HFFc6 (cell line): ENCODE data around the gene PDLIM7. TPM values are rescaled to one million over a fixed set of nuclear protein-coding genes. Genes with fewer than 3 reads are reported as not detected.
A peak's percentile ranks its signal among the peaks of the same experiment; 100 is the strongest.
"Not testable (repeated sequence)": the region's sequence is repeated elsewhere in the genome, so short reads cannot be mapped to it uniquely, and the experiment has no call there.

Experiments used
- DNase-seq: peaks from one replicate; pipeline ENCODE4 v3.0.0-alpha.2; 2018
- H3K27ac Mint-ChIP-seq: 2 replicates; pipeline ENCODE4 v1.8.0; 2020; ENCODE audit warnings: mild to moderate bottlenecking, mixed read lengths
- H3K27me3 Mint-ChIP-seq: 2 replicates; pipeline ENCODE4 v1.8.0; 2021; ENCODE audit warnings: mild to moderate bottlenecking, moderate library complexity, mixed read lengths; ENCODE audit not compliant: insufficient read depth
- H3K36me3 Mint-ChIP-seq: 2 replicates; pipeline ENCODE4 v1.8.0; 2021; ENCODE audit warnings: low read depth, mixed read lengths
- H3K4me1 Mint-ChIP-seq: 2 replicates; pipeline ENCODE4 v1.8.0; 2020; ENCODE audit warnings: low read depth, mixed read lengths
- H3K4me3 Mint-ChIP-seq: 2 replicates; pipeline ENCODE4 v1.8.0; 2020; ENCODE audit warnings: mild to moderate bottlenecking, moderate library complexity, mixed read lengths
- H3K9me3 Mint-ChIP-seq: 2 replicates; pipeline ENCODE4 v1.8.0; 2020; ENCODE audit warnings: mild to moderate bottlenecking, mixed read lengths
- CTCF ChIP-seq: fragments of 200-600 bp; sonication (generic); IDR thresholded peaks from 2 replicates; pipeline ENCODE4 v1.5.0; 2021; ENCODE audit warnings: antibody characterized with exemption, mild to moderate bottlenecking
- total RNA-seq, 6 experiments: library from RNA; stranded (reverse); fragmentation: NEBNext Ultra II Directional; extraction: Animal tissue kit (Norgen Biotek cat#: 25700); gene quantifications; 2 replicates in 1 of 6; 3 replicates in 5 of 6; pipeline ENCODE4 v1.2.3, GENCODE V29; 2021

Gene PDLIM7
- total RNA-seq, 6 experiments from 2014 or later: 339 to 353 (median 343) TPM

DNA sequence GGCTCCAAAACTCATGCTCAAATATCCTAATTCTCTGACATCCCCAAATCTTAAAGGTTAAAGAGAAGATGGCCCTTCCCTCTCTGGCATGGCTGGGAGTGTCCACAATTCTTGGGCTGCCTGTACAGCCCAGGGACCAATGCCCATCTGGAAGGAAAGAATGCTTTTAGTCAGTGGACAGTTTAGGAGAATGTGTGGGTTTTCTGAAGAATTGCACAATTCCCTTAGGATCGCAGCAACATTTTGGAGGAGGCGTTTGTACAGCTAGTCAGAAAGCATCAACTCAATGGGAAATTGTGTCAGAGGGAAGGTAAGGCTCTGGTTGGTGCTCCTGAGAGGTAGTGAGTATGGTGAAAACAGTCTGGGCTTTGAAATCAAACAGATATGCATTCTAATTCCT, 42.0 kb upstream of the PDLIM7 start:
- H3K4me3 Mint-ChIP-seq: no peak overlapping the region
- H3K9me3 Mint-ChIP-seq: no peaks in the 10 kb centered on the region
- no peaks in the 10 kb centered on the region for H3K27me3 Mint-ChIP-seq
- TF ChIP-seq CTCF: no peak
- H3K4me1 Mint-ChIP-seq: peaks cover 42% of the 10 kb centered on the region
- H3K27ac Mint-ChIP-seq: peak overlapping the region; percentile 26; the same call in 1 of the 2 replicates
- H3K36me3 Mint-ChIP-seq: peaks cover 17% of the 10 kb centered on the region
- peak; percentile 61 for DNase-seq

DNA sequence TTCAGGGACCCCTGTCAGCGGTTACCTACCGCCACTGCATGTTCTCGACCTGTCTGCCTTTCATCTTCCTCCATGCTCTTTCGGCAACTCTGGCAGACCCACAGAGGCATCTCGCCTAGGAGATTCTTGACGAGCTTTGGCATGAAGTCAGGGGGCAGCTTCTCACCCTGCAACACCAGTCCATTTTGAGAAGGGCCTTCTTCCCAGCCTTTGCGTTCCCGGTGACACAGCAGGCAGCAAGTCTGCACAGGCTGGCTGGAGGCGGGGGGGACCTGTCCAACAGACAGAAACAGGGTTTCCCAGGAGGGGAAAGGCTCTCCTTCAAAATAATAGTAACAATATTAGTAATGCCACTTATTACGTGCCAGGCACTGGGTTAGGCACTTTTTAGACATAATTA, 41.5 kb upstream of the PDLIM7 start:
- no peak for DNase-seq
- no peak for TF ChIP-seq CTCF

DNA sequence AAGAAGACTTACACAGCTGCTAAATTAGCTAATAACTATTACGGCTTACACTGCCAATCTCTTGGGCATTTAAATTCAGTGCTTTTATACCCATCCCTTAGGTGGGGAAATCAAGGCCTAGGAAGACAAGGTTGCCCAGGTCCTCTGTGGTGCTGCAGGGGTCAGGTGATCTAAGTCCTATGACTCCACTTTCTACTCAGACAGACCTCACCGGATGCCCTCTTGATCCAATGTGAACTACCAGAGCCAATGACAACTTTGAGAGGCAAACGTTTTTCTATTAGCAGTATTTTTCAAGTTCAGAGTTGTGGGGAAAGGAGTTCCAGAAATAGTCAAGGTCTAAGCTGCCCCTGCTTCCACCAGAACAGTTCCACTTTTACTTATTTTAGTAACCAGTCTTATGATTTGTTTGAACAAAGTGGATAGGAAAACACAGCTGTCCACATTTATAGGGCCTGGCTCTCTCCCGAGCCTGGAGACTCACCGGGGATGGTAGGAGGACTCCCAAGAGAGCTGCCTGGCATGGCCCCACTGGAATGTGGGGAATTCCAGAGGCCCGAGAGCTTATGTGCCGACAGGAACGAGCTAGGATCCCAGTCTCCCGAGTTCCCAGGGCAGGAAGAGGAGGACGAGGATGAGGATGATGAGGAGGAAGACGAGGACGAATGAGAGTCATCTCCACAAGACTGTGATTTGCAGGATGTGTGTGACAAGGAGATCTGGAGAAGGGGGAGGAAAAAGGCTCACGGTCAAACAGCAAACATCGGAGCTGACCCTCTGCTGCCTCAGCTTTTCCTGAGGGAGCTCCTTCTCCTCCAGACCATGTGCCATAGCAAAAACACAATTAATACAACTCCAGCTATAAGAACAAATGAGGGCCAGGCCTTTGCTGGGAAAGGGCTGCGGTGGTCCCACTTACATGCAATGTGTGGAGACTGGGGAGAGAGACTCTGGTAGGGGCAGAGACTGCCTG, 40.3 kb upstream of the PDLIM7 start:
- H3K9me3 Mint-ChIP-seq: no peaks in the 10 kb centered on the region
- TF ChIP-seq CTCF: no peak
- peak overlapping the region; percentile 93 for H3K27ac Mint-ChIP-seq
- peak overlapping the region; percentile 78 for H3K4me3 Mint-ChIP-seq
- H3K4me1 Mint-ChIP-seq: peaks cover 30% of the 10 kb centered on the region
- peak; percentile 72 for DNase-seq
- H3K27me3 Mint-ChIP-seq: no peaks in the 10 kb centered on the region
- H3K36me3 Mint-ChIP-seq: peaks cover 20% of the 10 kb centered on the region

More for the DNA sequence above, 41.5 kb upstream of the PDLIM7 start:
- peaks cover 37% of the 10 kb centered on the region for H3K4me1 Mint-ChIP-seq
- peaks cover 18% of the 10 kb centered on the region for H3K36me3 Mint-ChIP-seq
- H3K9me3 Mint-ChIP-seq: no peaks in the 10 kb centered on the region
- H3K4me3 Mint-ChIP-seq: no peak overlapping the region
- H3K27me3 Mint-ChIP-seq: no peaks in the 10 kb centered on the region
- H3K27ac Mint-ChIP-seq: peak overlapping the region; percentile 21; the same call in 1 of the 2 replicates

DNA sequence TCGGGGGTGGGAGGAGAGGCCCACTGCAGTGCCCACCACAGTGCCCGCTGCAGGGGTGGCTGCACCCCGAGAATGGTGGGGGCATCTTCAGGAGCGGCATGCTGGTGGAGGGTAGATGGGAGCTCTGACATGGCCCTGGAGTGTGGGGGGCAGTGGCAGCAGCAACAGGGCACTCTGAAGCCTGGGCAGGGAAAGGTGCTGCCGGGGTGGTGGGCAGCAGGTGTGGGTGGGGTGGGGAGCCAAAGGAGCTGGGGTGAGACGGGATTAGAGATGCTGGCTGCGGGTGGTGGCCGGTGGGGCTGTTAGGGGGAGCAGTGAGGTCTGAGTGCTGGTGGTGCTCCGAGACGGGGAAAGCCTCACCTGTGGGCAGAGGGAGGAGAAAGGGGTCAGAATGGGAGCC, 39.0 kb upstream of the PDLIM7 start:
- TF ChIP-seq CTCF: no peak
- Mint-ChIP-seq H3K4me1 (peaks cover 26% of the 10 kb centered on the region), H3K9me3 (no peaks in the 10 kb centered on the region), H3K4me3 (no peak overlapping the region), H3K27ac (no peak overlapping the region), H3K36me3 (peaks cover 15% of the 10 kb centered on the region), H3K27me3 (no peaks in the 10 kb centered on the region; the same call in 1 of the 2 replicates)
- DNase-seq: no peak

GRCh38 chr5:177535125-177535524, 37.7 kb upstream of the PDLIM7 start:
- H3K27ac Mint-ChIP-seq: no peak overlapping the region
- no peak overlapping the region for H3K4me3 Mint-ChIP-seq
- peaks cover 19% of the 10 kb centered on the region for H3K36me3 Mint-ChIP-seq
- no peak for TF ChIP-seq CTCF
- H3K4me1 Mint-ChIP-seq: peaks cover 26% of the 10 kb centered on the region
- no peaks in the 10 kb centered on the region; the same call in 1 of the 2 replicates for H3K27me3 Mint-ChIP-seq
- no peaks in the 10 kb centered on the region for H3K9me3 Mint-ChIP-seq
- no peak for DNase-seq

DNA sequence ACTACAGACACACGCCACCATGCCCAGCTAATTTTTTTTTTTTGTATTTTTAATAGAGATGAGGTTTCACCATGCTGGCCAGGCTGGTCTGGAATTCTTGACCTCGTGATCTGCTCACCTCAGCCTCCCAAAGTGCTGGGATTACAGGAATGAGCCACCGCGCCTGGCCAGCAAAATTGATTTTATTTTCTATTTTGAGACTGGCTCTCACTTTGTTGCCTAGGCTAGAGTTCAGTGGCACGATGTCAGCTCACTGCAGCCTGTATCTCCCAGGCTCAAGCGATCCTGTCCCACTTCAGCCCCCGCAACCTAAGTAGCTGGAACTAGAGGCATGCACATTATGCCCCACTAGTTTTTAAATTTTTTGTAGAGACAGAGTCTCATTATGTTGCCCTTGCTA, 37.0 kb upstream of the PDLIM7 start:
- H3K36me3 Mint-ChIP-seq: peaks cover 19% of the 10 kb centered on the region

More for the DNA sequence above, 37.0 kb upstream of the PDLIM7 start:
- H3K4me1 Mint-ChIP-seq: peaks cover 22% of the 10 kb centered on the region
- not testable (repeated sequence) for H3K9me3 Mint-ChIP-seq, H3K4me3 Mint-ChIP-seq, H3K27ac Mint-ChIP-seq, H3K27me3 Mint-ChIP-seq, DNase-seq
